HG02840 (cell line): ENCODE results near the gene TDRD12.

ENCODE experiments used
- ATAC-seq: cut with Tn5 transposase; IDR thresholded peaks from one replicate; pipeline ENCODE4 v1.9.1; 2021; ENCODE audit warnings: mild to moderate bottlenecking, moderate library complexity, moderate number of reproducible peaks; ENCODE audit not compliant: unreplicated experiment, low FRiP score

TDRD12 gene, protein sequence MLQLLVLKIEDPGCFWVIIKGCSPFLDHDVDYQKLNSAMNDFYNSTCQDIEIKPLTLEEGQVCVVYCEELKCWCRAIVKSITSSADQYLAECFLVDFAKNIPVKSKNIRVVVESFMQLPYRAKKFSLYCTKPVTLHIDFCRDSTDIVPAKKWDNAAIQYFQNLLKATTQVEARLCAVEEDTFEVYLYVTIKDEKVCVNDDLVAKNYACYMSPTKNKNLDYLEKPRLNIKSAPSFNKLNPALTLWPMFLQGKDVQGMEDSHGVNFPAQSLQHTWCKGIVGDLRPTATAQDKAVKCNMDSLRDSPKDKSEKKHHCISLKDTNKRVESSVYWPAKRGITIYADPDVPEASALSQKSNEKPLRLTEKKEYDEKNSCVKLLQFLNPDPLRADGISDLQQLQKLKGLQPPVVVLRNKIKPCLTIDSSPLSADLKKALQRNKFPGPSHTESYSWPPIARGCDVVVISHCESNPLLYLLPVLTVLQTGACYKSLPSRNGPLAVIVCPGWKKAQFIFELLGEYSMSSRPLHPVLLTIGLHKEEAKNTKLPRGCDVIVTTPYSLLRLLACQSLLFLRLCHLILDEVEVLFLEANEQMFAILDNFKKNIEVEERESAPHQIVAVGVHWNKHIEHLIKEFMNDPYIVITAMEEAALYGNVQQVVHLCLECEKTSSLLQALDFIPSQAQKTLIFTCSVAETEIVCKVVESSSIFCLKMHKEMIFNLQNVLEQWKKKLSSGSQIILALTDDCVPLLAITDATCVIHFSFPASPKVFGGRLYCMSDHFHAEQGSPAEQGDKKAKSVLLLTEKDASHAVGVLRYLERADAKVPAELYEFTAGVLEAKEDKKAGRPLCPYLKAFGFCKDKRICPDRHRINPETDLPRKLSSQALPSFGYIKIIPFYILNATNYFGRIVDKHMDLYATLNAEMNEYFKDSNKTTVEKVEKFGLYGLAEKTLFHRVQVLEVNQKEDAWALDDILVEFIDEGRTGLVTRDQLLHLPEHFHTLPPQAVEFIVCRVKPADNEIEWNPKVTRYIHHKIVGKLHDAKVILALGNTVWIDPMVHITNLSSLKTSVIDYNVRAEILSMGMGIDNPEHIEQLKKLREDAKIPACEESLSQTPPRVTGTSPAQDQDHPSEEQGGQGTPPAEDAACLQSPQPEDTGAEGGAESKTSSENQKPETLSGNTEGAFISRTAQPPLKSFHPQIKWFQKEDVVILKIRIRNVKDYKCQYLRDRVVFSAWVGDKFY (N-terminal part only)

DNA sequence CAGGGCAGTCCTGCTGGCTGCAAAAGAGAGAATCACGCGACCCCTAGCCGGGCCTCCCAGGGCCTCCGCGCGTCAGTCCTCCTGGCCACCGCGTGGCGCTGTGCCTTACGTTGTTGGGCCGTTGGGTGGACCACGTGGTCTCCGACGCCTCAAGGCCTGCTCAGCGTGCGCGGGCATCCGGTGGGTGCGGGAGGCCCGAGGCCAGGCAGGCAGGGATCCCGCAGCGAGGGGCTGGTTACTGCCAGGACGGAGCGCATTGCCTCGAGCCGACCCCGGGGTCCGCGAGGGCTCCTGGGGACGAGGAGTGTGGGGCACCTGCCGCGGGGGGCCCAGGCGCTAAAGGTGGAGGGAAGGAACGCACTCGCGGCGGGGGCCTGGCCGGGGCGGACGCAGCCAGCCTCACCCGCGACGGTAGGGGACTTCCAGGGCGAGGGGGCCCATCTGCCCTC lies at the start of gene TDRD12:
TSS of gene TDRD12 (plus strand) at position 157 of the 449 bp plus-strand sequence. CDS start 306 bp downstream, outside the sequence.
- ATAC-seq: no peak

DNA sequence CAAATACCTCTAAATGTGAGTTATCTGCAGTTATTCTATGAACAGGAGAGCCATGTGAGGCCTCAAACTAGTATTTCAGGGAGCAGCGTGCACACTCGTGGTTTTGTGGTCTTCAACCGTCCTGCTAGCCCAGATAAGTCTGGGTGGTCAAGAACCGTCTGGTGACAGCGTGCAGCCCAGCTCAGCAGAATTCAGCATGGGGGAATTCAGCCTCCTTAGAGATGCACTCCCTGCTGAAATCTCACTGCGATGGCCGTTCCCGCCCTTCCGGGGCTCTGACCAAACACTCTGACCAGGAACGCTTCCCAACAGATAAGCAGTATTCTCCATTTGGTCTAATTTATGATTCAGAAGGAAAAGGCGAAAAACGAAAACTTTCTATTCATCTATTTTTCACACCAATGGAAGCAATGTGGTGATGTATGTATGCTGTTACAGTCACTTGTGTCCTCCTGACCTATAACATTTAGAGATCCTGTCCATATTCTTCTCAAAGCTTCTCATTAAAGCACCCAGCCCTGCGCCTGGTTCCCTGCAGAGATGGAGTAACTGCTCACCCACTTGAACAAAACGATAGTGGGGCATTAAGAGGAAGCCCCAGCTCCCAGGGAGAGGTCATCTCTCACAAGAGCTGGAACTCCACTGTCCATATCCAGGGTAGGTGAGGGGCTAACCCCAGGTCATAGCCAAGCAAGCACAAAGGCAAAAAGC lies 47.5 kb upstream of the TDRD12 start:
- no peak for ATAC-seq

DNA sequence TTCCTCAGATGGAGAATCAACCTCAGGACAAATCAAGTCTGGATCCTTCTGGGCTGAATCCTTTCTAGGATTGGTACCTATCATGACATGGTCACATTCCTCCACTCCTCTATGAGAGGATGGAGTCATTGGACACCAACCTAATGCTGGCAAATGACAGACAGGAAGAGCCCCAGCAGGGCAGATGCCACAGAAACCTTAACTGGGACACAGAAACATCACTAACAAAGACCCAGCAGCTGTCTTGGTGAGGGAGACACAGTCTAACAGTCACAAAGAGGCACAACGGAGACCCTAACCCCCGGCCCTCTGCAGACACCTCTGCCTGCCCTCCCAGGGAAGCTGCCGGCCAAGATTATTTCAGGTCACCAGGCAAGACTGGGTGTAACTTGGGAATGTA lies 46.7 kb upstream of the TDRD12 start:
- no peak for ATAC-seq

DNA sequence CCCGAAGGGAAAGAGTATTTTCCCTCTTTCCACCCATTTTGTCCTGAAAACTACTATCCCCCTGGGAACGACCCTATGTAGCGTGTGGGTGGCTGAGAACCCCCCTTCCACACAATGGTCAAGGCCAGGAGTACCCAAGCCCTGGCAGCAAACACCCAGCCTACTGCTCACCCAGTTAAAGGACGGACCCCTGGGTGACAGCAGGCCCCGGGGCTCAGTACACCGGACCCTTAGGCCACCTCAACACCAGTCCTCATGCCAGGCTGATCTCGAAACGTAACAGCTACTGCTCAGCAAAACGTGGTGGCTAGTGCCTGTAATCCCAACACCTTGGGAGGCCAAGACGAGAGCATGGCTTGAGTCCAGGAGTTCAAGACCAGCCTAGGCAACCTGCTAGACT lies 46.0 kb upstream of the TDRD12 start:
- ATAC-seq: no peak

DNA sequence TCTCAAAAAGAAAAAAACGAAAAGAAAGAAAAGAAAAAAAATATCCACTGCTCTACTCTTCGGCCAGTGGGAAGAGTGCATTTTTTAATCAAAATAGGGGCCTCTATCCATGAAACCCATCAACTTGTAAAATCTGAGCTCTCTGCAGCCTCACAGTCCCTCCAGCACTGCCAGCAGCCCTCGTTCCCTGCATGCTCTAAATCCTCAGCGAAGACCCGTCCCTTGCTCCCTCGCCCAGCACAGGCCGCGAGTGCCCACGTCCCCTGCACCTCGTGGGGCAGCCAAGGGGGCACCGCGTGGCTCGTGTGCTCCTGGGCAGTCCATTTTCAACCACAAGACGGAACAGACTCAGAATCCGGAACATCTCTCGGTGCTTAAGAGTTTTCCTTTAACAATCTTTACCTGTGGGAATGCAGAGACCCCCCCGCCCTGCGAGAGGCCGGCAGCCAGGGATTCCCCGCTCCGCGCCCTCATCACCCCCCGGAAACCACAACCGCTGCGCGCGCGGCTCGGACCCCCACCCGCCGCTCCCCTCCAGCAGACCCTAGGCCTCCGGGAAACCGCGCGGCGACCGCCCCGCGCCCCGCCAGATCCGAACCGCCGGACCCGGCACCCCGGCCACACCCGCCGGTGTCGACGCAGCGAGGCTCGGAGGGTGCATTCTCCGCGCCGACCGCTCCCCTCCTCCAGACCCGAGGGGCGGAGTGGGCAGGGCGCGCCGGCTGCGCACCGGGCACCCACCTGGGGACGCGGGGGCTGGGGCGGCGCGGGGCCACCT lies 45.2 kb upstream of the TDRD12 start:
- peak; percentile 14 for ATAC-seq

DNA sequence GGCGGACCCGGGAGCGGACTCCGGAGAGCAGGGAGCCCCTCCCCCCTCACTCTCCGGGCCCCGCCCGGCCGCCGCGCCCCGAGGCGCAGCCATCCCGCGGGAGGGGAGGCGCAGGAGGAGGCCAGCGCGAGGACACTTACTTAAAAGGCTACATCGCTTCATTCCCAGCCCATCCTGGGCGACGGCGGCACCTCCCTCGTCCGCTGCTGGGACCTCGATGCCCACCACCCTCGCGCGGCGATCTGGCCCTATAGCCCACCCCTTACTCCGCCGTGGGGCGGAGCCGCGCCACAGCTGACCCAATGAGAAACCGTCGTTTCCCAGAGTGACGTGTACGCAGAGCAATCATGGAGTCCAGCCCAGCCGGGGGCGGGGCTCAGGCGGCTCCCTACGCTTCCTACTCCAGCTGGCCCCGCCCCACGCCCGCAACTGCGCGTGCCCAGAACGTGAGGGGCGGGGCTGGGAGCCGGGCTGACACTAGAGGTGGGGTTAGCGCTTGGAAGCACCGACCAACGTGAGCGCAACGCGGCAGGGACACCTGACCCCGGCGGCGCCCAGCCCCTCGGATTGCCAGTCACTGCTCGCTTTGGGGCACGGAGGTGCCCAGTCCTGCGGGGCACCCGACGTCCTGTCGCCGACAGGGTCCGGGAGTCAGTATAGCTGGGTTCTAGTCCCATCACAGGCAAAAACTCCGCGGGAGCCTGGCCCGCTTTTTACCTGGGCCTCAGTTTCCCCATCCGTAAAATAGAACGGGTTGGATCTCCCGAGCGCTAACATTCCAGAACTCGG lies 44.4 kb upstream of the TDRD12 start, which contains the start of gene ANKRD27:
TSS of gene ANKRD27 (minus strand) at position 250 of the 789 bp plus-strand sequence. CDS start 16,165 bp downstream, outside the sequence.
- ATAC-seq: peak; percentile 95

DNA sequence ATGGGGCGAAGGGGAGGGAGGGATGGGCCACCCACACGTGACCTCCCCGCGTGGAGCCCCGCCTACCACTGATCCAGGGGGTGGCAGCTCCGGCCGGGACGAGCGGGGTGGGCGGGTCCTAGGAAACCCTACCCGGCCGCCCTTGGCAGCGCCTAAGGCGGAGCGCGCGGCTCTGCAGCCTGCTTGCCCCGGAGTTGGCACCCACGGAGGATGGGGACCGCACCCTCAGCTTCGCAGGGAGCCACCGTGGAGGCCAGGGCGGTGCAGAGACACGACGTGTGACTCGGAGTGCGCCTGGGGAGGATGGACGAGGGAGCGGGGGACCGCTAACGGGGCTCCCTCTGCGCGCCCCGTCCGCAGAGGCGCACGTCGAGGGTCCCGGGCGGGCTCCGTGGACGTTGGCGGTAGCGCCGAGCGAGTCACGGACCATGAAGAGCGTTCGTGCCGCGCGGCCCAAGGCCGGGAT lies 43.8 kb upstream of the TDRD12 start, which contains the start of gene RGS9BP:
TSS of gene RGS9BP (plus strand) at position 129 of the 466 bp plus-strand sequence. CDS start 416 bp downstream, outside the sequence.
- no peak for ATAC-seq

DNA sequence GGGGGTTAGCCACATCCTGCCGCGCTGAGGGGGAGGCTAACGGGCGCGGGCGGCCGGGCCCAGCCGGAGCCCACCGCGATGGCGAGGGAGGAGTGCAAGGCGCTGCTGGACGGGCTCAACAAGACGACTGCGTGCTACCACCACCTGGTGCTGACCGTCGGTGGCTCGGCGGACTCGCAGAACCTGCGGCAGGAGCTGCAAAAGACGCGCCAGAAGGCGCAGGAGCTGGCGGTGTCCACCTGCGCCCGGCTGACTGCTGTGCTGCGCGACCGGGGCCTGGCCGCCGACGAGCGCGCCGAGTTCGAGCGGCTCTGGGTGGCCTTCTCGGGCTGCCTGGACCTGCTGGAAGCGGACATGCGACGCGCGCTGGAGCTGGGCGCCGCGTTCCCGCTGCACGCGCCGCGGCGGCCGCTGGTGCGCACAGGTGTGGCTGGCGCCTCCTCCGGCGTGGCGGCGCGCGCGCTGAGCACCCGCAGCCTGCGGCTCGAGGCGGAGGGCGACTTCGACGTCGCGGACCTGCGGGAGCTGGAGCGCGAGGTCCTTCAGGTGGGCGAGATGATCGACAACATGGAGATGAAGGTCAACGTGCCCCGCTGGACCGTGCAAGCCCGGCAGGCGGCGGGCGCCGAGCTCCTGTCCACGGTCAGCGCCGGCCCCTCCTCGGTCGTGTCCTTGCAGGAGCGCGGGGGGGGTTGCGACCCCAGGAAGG lies 43.2 kb upstream of the TDRD12 start:
- no peak for ATAC-seq

DNA sequence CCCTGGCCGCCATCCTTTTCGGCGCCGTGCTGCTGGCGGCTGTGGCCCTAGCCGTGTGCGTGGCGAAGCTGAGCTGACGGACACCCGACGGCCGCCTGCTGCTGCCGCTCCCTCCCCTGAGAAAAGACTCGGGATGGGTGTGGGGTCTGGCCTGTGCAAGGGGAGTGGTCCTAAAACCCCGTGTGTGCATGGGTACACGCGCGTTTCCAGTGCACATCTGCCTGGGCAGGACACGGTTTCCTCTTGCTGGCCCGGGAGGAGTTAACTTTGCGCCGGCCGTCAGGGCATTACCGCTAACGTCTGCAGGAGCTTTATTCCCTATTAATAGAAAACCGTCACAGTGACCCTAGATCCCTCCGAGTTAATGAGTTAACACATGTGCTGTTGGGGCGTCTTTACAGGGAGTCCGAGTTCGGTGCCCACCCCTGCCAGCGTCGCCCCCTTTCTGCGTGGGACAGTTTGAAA lies 42.6 kb upstream of the TDRD12 start:
- no peak for ATAC-seq

DNA sequence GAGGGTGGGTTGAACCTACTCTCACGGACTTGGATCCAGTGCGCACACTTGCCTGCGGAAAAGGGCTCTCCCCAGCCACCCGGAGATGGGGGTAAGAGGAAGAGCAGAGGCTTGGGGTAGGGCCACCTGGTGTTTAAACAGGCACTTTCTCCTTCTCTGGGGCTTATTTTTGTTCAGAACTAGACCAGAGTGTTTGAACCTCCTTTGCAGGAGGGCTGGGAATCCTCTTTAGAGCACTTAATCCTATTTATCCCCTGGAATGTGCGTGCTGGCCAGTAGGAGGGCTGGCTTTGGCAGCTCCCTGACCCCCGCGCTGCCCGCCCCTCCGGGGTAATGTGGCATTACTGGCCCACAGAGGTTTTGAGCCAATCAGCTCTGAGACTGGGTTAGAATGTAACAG lies 41.9 kb upstream of the TDRD12 start:
- ATAC-seq: no peak

DNA sequence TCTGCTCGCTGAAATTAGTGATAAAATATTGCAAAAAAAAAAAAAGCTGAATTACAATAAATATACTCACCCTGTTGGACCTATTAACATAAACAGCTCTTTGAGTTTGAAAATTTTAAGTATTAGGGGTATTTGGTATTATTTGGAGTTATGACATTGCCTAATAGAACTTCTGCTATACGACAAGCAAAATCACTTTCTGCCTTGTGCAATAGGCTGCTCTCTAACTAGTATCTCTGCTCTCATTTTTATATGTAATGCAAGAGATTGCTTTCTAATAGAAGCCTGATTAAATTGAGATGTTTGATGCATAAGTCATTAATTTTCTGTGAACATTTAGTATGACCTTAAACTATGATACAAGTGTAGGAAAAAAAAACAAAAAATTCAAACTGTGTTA lies 38.6 kb upstream of the TDRD12 start:
- no peak for ATAC-seq

DNA sequence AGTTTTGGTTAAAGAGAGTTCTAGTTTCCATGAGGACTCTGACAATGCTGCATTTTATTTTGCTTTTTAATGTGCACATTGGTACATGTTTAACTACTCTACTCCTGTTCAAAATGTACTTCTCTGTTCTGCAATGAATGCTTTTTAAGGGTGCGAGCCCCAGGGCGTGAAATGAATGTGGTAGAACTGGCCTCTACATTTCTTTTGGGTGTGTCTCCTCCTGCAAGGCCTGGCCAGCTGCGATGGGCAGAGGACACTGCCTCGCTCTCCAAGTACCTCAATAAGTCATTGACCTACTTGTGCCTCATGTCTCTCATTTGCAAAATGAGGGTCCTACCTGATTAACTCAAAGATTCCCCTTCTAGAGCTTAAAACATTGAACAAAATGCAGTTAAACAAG lies 37.2 kb upstream of the TDRD12 start:
- ATAC-seq: no peak

DNA sequence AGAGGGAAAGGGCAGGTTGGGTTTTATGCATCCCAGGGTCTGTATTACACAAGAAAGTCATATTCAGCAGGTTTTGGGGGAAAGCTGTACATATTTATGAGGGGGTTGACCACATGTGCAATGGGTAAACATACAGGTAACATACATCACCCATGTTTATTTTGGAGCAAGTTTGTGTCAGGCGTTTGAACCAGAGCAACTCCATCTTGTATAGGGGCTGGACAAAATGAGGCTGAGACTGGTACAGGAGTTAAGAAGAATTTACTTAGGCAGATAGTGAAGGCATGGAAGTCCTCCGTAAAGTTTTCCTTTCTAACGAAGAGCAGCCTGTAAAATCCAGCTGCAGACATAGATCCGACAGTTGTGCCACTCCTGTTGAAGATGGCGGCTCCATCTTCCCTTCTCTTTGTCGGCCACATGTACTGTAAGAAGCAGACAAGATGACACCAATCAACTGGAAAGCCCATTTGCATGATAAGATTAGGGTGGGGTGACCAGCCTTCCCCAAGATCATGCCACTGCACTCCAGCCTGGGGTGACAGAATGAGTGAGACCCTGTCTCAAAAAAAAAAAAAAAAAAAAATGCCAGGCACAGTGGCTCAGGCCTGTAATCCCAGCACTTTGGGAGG lies 32.6 kb upstream of the TDRD12 start:
- no peak for ATAC-seq

DNA sequence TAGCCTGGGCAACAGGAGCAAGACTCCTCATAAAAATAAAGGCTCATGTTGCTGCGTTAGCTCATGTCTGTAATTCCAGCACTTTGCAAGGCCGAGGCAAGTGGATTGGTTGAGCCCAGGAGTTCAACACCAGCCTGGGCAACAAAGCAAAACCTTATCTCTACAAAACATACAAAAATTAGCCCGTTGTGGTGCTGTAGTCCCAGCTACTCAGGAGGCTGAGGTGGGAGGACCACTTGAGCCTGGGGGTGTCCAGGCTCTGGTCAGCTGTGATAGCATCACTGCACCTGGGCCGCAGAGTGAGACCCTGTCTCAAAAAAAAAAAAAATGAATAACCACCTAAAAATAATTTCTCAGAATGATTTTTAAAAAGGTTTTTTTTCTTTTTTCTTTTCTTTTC lies 31.9 kb upstream of the TDRD12 start:
- ATAC-seq: no peak

DNA sequence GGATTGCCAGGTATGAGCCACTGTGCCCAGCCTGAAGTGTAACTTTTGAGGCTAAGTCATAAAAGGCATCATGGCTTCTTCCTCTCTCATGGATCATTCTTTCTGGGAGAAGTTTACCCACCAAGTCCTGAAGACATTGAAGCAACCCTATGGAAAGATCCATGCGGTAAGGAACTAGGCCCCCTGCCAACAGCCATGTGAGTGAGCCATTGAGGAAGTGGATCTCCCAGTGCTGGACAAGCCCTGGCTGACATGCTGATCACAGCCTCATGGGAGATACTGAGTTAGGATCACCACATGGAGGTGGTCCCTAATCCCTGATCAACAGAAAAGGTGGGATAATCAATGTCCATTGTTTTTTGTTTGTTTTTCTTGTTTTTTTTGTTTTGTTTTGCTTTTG lies 31.3 kb upstream of the TDRD12 start:
- no peak for ATAC-seq

DNA sequence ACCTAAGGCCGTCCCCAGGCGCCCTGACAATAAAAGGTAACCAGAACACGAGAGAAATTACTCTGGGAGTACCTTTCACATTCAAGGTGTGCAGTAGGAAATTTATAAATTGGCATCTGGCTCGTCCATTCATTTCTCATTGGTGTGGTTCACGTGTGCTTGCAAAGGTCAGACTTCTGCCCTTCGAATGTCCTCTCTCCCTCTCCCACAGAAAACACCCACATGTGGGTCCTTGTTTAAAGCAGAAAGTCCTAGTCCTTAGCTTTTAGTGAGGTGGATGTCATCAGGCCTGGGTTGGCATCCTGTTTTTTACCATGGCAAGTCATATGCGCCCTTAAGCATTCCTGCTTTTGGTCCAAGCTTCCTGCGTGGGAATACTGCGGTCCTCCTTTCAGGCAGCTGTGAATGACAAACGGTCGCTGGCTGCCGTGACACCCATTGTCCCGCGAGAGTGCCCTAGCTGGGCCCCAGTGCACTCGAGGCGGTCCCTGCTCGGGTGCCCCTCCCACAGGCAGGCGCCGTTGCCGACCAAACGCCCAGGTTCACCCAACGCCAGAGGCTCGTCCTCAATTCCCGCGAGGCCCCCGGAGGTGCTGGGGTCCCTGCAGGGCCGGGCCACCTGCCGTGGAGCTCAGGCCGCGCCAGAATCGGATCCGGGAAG lies 28.1 kb upstream of the TDRD12 start, which contains the start of gene NUDT19:
TSS of gene NUDT19 (plus strand) at position 531 of the 661 bp plus-strand sequence. CDS start 140 bp downstream, outside the sequence.
- peak; percentile 77 for ATAC-seq
